Effector CD8-positive, alpha-beta T cell (primary cell): Measurements from ENCODE around the gene DICER1.

Source experiments
- DNase-seq: peaks from one replicate; lab custom pipeline; 2025; lab: John Stamatoyannopoulos, UW

Gene DICER1

DNA sequence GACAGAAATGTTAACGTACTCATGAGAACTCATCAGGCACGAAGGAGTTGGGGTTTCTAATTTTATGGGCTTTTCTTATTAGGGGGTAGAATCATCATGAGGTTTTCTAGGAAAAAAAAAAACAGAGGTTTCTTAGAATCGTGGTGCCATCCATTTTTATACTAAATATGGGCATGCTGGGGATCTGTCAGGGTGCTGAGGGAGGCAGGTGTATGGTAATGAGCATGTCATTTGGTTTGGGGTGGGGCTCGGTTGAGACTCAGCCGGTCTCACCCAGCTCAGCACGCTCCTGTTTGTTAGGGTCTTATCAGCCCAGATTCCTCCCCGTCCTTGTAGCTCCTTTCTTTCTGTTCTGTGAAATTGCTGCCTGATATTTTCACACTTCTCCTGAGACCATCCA is 98.2 kb downstream of the DICER1 start:
- DNase-seq, result no peak

DNA sequence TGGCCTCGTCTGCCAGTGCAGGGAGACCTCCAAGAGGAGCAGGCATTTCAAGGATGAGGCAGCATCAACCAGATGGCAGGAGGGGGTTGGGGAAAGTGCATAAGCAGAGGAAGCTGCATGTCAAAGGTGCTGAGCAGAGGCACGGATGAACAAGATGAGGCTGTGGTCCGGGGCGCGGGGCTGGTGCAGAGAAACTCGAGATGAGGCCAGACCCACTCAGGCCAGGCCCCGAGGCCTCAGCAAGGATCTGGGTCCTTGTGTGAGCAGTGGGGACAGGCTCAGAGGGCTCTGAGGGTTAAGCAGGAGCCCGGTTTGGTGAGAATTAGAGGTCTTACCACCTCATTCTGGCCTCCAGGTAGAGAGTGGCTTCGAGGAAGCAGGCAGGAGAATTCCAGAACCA is 98.8 kb downstream of the DICER1 start:
- no peak for DNase-seq

DNA sequence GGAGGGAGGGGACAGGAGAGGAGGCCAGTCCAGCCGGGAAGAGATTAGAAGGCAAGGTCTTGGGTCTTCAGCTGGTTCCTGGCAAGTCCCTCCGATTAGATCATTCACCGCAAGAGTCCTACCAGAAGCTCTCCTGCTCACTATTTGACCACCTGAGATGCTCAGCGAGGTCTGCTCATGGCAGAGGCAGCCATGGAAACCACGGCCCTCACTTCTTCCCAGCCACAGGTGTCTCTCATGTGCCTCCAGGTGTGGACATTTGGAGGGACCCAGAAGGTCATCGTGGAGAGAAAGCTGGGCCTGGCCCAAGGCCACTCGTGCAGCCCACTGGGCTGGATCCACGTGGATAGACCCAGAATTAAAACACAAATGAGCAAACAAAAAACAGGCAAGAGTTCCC is 99.5 kb downstream of the DICER1 start:
- no peak for DNase-seq

GRCh38 chr14:95057147-95057546 is 100.2 kb downstream of the DICER1 start:
- DNase-seq, result no peak

GRCh38 chr14:95056476-95056875 is 100.9 kb downstream of the DICER1 start:
- DNase-seq, result no peak

- no peak for DNase-seq
Observed at GRCh38 chr14:95055318-95055717, 102.0 kb downstream of the DICER1 start.

- no peak for DNase-seq
Observed at GRCh38 chr14:95054346-95055280, 102.7 kb downstream of the DICER1 start.

- DNase-seq, result no peak
Observed at GRCh38 chr14:95052016-95052585, 105.2 kb downstream of the DICER1 start.

DNA sequence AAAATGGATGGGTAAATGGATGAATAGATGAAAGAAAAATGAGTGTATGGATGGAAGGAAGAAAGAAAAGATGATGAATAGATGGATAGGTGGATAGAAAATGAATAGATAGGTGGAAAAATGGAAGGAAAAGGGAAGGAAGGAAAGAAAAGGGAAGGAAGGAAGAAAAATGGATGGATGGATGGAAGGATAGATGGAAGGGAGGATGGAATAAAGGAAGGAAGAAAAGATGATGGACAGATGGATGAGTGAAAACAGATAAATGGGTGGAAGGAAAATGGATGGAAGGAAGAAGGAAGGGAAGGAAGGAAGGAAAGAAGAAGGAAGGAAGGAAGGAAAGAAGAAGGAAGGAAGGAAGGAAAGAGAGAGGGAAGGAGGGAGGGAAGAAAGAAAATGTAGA is 107.4 kb downstream of the DICER1 start:
- no peak for DNase-seq

DNA sequence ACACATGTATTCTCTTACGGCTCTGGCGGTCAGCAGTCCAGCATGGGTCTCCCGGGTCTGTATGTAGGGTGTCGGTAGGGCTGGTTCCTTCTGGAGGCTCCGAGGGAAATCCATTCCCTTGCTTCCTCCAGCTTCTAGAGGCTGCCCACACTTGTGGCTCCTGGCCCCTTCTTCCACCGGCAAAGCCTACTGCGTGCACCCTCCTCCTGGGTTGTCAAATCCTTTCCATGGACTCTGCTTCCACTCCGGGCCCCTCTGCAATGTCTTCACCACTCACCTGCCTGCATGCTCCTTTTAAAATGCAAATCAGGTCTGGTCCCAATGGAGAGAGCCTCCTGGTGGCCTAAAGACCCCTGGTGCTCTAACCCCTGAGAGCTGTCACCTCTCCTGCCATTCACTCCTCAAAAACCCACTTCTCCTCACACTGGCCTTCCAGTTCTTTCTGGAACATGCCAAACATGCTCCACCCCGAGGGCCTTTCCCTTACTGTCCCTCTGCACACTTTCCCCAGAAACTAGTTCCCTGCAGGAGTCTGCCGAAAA is 108.5 kb downstream of the DICER1 start:
- DNase-seq, result no peak

- DNase-seq, result no peak
Observed at GRCh38 chr14:95047754-95048153, 109.6 kb downstream of the DICER1 start.

- no peak for DNase-seq
Observed at GRCh38 chr14:95046711-95047681, 110.3 kb downstream of the DICER1 start.

DNA sequence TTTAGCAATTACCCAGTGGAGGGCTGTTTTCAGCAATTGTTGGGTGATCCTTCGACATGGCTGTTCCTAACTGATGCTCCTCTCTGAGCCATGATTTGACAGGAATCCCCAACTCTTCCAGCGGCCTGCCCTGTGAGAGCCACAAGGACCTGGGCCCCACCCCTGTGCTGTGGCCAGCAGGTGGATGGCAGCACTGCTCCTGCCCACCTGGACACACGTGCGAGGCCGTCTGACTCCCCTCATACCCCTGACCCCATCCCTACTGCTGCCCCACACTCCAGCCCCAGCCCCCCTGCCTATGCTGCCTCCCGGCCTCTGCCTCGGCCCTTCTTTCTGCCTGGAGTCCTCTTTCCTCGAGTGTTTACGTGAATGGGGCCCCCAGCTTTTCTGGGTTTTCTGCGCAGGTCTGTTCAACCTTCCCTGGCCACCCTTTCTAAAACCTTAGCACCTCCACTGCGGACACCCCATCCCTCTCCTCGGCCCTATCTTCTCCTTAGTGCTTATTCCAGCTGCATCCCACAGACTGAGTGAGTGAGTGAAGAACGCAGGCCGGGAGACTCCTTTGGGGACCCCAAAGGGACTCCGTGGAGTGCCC is 111.4 kb downstream of the DICER1 start:
- DNase-seq, result no peak

DNA sequence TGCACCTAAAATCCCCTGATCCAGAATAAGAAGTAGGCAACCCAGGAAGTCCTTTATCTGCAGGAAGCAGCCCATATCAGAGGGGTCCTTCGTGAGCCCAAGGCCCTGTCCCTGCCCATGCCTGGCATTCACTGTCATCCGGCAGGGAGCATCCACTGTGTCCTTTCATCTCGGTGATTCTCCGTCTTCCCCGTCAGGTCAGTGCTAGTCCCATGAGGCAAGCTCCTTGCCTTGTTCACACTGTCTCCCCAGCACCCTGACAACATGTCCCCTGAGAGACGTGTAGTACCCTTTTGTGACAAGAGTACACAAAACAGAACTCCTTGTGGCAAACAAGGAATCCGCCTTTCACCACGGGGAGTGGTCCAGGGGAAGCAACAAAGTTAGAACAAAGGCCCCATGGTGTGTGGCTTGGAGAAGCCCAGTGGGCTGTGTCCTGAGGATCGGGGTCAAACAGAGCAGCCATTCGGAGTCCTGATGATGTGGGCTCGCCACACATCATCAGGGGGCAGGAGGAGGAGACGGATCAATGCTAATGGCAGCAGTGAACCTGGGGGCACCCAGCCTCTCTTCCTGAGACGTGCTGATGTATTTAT is 112.1 kb downstream of the DICER1 start:
- DNase-seq, result no peak

DNA sequence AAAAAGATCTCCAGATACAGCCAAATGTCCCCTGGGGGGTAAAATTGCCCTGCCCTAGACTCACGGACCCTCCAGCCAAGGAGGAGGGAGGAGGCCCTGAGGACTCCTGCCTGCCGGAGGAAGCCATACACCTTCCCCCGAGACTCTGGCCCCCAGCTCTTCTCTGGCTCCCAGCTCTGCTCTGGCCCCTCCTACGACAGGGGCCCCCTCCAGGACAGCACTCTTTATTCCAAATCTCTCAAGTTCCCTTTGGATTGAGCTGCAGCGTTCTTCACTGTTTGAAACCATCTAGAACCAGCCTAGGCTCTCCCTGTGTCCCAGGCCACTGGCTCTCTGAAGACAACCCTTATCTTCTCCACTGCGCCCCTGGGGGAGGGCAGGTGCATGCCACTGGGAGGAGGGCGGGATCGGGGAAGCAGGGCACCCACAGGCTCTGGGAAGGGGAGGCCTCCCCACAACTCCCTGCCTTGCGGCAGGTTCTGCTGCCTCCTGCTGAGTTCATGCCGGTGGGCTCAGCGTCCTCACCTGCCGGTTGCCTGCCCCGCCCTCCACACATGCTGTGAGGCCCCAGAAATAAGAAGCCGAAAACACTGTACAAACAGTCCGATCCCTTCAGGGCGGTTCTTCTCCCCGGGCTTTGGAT is 112.7 kb downstream of the DICER1 start:
- no peak for DNase-seq

- no peak for DNase-seq
Observed at GRCh38 chr14:95043732-95044462, 113.4 kb downstream of the DICER1 start.

DNA sequence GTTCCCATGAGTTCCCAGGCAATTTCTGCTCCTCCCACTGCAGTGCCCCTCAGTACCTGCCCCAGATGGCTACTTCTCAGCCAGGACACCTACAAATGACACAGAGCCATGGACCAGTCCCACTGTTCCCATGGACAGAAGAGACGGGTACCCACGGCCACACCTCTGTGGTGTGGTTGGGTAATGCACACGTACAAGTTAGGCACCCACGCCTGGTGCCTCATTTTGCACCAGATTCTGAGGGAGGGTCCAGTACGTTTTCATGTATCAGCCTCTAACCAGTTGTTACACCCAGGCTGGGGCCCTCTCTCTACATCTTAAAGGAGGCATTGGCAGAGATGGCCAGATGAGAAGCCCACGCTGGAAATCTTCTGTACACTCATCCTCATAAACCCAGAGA is 114.0 kb downstream of the DICER1 start:
- no peak for DNase-seq

DNA sequence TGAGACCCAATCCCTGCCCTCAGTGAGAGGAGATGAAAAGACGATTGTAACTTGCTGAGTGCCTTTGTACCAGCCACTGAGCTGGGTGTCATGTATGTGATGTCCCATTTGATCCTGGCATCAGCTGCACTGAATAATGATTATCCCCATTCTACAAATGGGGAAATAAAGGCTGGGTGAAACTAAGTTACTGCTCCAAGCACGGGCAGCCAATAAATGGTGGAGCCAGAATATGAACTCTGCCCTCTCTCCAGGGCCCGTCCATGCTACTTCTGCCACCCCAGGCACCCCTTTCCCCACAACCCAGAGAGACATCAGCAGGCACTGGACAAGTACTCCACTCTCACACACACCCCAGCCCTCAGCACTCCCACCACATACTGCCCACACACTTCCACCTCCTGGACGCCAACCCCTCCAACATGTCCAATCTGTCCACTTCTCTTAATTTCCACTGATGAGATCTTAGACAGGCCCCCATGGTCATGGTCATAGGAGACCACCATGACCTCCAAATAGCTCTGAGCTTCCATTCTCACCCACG is 115.8 kb downstream of the DICER1 start:
- DNase-seq, result no peak

DNA sequence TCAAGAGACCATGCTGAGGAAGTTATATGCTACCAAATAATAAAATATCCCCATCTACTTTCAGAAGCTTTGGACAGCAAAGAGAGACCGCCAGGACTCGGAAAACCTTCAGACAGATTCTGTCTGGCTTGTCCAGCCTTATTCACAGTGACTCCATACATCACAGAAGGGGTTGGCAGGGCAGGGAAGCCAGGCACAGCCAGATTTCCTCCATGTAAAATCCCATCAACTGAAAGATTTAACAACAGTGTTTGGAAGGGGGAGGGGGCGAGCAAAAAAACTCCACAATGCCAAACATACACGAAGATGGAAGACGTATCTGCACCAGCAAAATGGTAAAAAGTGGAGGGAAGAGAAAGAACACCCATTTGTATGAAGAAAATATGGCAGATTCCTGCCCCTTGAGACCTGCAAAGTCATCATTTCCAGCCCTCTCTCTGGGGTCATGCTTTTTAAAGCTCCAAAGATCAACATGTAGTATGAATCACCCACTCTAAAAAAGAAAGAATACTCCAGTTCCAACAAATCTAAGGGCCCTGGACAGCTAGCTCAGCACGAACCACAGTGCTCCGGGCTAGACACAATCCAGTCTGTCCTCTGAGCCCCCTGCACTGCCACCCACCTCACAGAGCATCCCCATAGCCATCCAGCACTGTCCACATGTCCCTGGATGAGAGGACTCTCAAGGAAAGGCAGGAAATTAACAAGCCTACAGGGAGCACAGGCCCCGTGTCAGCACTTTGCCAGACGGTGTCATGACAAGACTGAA is 116.4 kb downstream of the DICER1 start:
- DNase-seq, result no peak
